Heart left ventricle (tissue), 16 donors: ENCODE measurements around the gene HBB. TPM values are rescaled to one million over a fixed set of nuclear protein-coding genes. Genes with fewer than 3 reads are reported as not detected.

Experiments
- ATAC-seq, 4 donors: fragments of 200-7000 bp; cut with Tn5 transposase; one replicate each; pipeline ENCODE4 v1.9.1; 2020 to 2022; ENCODE audit warnings: moderate library complexity in 4 of 4, mild to moderate bottlenecking in 3 of 4, moderate number of reproducible peaks in 1 of 4
- DNase-seq, 5 donors: peaks; one replicate each; pipeline ENCODE4 v3.0.0-alpha.2; 2020
- H3K27ac ChIP-seq, 12 donors: fragments of 200-600 bp; sonication (generic) in 4 of 12; one replicate each; pipeline versions ENCODE4 v1.5.0 to v1.8.0; 2016 to 2022; ENCODE audit warnings: mild to moderate bottlenecking in 2 of 12
- H3K27me3 ChIP-seq, 9 donors: fragments of 200-600 bp; sonication (generic) in 2 of 9; one replicate each; pipeline versions ENCODE4 v1.5.1 to v1.8.0; 2016 to 2022; ENCODE audit warnings: mild to moderate bottlenecking in 3 of 9
- H3K36me3 ChIP-seq, 9 donors: fragments of 200-600 bp; sonication (generic) in 2 of 9; one replicate each; pipeline versions ENCODE4 v1.5.0 to v1.8.0; 2018 to 2022; ENCODE audit warnings: mild to moderate bottlenecking in 2 of 9
- H3K4me1 ChIP-seq, 12 donors: fragments of 200-600 bp; sonication (generic) in 4 of 12; one replicate each; pipeline versions ENCODE4 v1.5.0 to v1.8.0; 2016 to 2022; ENCODE audit warnings: mild to moderate bottlenecking in 3 of 12
- H3K4me3 ChIP-seq, 12 donors: fragments of 200-600 bp; sonication (generic) in 4 of 12; one replicate each; pipeline versions ENCODE4 v1.5.0 to v1.8.0; 2017 to 2022; ENCODE audit warnings: mild to moderate bottlenecking in 9 of 12, moderate library complexity in 4 of 12
- H3K9me3 ChIP-seq, 12 donors: fragments of 200-600 bp; sonication (generic) in 4 of 12; one replicate each; pipeline versions ENCODE4 v1.5.0 to v1.8.0; 2016 to 2022; ENCODE audit warnings: mild to moderate bottlenecking in 1 of 12
- POLR2A ChIP-seq, 2 donors: fragments of 450-650 bp; IDR thresholded peaks; one replicate each; pipeline ENCODE4 v1.6.1; 2017; ENCODE audit warnings: antibody characterized with exemption in 2 of 2, mild to moderate bottlenecking in 2 of 2, moderate library complexity in 2 of 2
- WGBS, 4 donors: extraction: QIAGEN DNeasy Blood & Tissue Kit in 2 of 4; methylation state at CpG; one replicate each; pipeline versions ENCODE4 v1.1.5 to v1.1.7; 2013 to 2018; 5-methylcytosine and 5-hydroxymethylcytosine counted together
- intact Hi-C, 10 donors: fragments of 100-400 bp; cut with DNase I; formaldehyde crosslinking; loops; one replicate each; pipeline versions ENCODE4 v1.11.1 to v1.14.2; 2022
- polyA plus RNA-seq, 2 donors: library from polyadenylated mRNA; stranded (reverse); fragments of 200-250 nt; gene quantifications; one replicate each; pipeline ENCODE4 v1.2.3, GENCODE V29; 2013
- total RNA-seq, 9 donors: library from RNA; depleted of rRNA in 2 of 9; stranded (reverse); fragments of >200 nt in 2 of 9; fragmentation: NEBNext Ultra II Directional in 3 of 9; extraction: Animal tissue kit (Norgen Biotek cat#: 25700) in 3 of 9; gene quantifications; one replicate each; pipeline versions ENCODE4 v1.1.0 to v1.2.4, GENCODE V29; 2016 to 2023
- TF ChIP-seq, protein P1 (sequence below), 12 donors: fragments of 200-600 bp; sonication (generic) in 4 of 12; IDR thresholded peaks; one replicate each; pipeline versions ENCODE4 v1.5.0 to v1.8.0; 2018 to 2022; ENCODE audit warnings: antibody characterized with exemption in 12 of 12, mild to moderate bottlenecking in 5 of 12
- donor health status: ischemic (EF 13 %, LVEDD 7.1; RV severe dilation, severe dysfunction).
- donor health status: healthy with polysubstance abuse.
- donor health status: DM: no; HTN: yes; CAD: no.
- donor health status: DM: no; HTN: no; CAD: no.
- donor health status: ischemic (EF 25% LVEDD 6.9; RV normal size, moderate dysfunction).
- donor health status: ischemic (EF 25% LVEDD 5.7; RV mildly dilated, moderate dysfunction).
- donor health status: healthy.
- donor health status: DM: yes; HTN: yes; CAD: no.
- donor health status: ischemic (EF 35%, LVEDD 5.7; RV mildly dilated, moderate dysfunction).
- donor health status: nonischemic (EF 11% LVEDD 7.7; RV severe dilation, severe dysfunction).
- donor health status: DM: yes; HTN: yes; CAD: no.
- donor health status: PGD.
- donor health status: ischemic (EF 29% LVEDD 5.4; RV normal size, mild dysfunction).
- donor health status: nonischemic (EF 23%, LVEDD 6.1; RV moderate dilation, normal function).

The HBB gene
- total and polyA plus RNA-seq, 11 donors = 1.1 to 1,223 (median 249) TPM

DNA sequence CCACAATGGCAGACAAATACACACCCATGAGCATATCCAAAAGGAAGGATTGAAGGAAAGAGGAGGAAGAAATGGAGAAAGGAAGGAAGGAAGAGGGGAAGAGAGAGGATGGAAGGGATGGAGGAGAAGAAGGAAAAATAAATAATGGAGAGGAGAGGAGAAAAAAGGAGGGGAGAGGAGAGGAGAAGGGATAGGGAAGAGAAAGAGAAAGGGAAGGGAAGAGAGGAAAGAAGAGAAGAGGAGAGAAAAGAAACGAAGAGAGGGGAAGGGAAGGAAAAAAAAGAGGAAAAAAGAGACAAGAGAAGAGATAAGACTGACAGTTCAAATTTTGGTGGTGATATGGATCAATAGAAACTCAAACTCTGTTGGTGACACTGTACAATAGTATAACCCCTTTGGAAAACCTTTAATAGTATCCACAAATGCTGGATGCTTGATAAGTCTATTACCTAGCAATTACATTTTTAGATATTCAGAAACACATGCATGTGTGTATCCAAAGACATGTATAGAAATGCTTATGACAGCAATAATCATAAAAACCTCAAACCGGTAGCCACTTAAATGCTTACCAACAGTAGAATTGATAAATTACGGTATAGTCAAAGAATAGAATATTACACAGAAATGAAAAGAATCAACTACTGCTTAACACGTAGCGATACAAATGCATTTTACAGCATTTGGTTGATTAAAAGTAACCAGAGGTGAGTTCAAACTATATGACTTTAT lies 8.7 kb upstream of the HBB start:
- DNase-seq (no peak), ATAC-seq (no peak)
- Histone ChIP-seq H3K9me3 (no peaks in the 10 kb centered on the region), H3K36me3 (no peaks in the 10 kb centered on the region), H3K4me3 (no peak overlapping the region), H3K27ac (no peak overlapping the region), H3K27me3 (peaks cover 0 to 3% (median 0%) of the 10 kb centered on the region in 9 donors), H3K4me1 (no peaks in the 10 kb centered on the region)
- TF ChIP-seq, protein P1, sequence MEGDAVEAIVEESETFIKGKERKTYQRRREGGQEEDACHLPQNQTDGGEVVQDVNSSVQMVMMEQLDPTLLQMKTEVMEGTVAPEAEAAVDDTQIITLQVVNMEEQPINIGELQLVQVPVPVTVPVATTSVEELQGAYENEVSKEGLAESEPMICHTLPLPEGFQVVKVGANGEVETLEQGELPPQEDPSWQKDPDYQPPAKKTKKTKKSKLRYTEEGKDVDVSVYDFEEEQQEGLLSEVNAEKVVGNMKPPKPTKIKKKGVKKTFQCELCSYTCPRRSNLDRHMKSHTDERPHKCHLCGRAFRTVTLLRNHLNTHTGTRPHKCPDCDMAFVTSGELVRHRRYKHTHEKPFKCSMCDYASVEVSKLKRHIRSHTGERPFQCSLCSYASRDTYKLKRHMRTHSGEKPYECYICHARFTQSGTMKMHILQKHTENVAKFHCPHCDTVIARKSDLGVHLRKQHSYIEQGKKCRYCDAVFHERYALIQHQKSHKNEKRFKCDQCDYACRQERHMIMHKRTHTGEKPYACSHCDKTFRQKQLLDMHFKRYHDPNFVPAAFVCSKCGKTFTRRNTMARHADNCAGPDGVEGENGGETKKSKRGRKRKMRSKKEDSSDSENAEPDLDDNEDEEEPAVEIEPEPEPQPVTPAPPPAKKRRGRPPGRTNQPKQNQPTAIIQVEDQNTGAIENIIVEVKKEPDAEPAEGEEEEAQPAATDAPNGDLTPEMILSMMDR (IDR thresholded peaks at IDR 0.05) = no peak
- no peak for TF ChIP-seq POLR2A (IDR thresholded peaks at IDR 0.05)
- intact Hi-C loops = no loop called here
- 83 to 88% (median 86%) methylated on average over 5 of the region's 5 CpGs for WGBS, 4 donors

DNA sequence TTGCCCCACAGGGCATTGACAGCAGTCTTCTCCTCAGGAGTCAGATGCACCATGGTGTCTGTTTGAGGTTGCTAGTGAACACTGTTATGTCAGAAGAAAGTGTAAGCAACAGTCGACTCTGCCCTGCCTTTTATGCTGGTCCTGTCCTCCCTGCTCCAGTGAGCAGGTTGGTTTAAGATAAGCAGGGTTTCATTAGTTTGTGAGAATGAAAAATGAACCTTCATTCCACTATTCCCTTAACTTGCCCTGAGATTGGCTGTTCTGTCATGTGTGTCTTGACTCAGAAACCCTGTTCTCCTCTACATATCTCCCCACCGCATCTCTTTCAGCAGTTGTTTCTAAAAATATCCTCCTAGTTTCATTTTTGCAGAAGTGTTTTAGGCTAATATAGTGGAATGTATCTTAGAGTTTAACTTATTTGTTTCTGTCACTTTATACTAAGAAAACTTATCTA lies 7.5 kb upstream of the HBB start, which contains the start of gene HBD:
HBD (minus strand) TSS at position 103 of the 454 bp plus-strand sequence; CDS start at position 53, 50 bp downstream.
- DNase-seq = no peak
- TF ChIP-seq, protein P1 (IDR thresholded peaks at IDR 0.05) = no peak
- no peak for TF ChIP-seq POLR2A (IDR thresholded peaks at IDR 0.05)
- H3K9me3 ChIP-seq = no peaks in the 10 kb centered on the region
- H3K4me3 ChIP-seq = no peak within 1 kb of the TSS
- intact Hi-C loops = no loop called here
- no peaks in the 10 kb centered on the region for H3K36me3 ChIP-seq
- no peak for ATAC-seq
- H3K27me3 ChIP-seq = peaks cover 0 to 3% (median 0%) of the 10 kb centered on the region in 9 donors
- H3K27ac ChIP-seq = no peak within 1 kb of the TSS
- no peaks in the 10 kb centered on the region for H3K4me1 ChIP-seq
- 36 to 50% (median 42%) methylated on average over 2 of the region's 2 CpGs for WGBS, 4 donors

DNA sequence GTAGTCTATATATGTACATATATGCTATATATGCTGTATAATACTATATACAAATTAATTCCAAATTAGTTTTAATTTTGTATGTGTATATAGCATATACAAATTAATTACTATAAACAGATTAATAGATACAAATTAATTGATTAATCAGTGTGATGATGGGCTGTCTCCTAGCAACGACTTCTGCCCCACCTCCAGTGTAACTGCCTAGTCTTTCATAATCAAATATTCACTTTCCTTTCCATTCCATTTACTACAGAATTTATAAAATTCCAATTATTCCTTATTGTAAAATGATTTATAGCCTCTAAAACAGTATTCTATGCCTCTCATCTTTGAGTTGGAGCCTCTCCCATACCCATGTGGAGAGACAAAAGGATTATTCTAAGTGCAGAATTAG lies 6.4 kb upstream of the HBB start:
- Histone ChIP-seq H3K36me3 (no peaks in the 10 kb centered on the region), H3K27ac (no peak overlapping the region), H3K9me3 (no peaks in the 10 kb centered on the region), H3K27me3 (peaks cover 0 to 3% (median 0%) of the 10 kb centered on the region in 9 donors), H3K4me1 (no peaks in the 10 kb centered on the region), H3K4me3 (no peak overlapping the region)
- ATAC-seq = no peak
- intact Hi-C loops = no loop called here
- TF ChIP-seq POLR2A (IDR thresholded peaks at IDR 0.05) = no peak
- TF ChIP-seq, protein P1 (IDR thresholded peaks at IDR 0.05) = no peak
- no peak for DNase-seq
- WGBS, 4 donors = 71 to 81% (median 76%) methylated on average over 1 of the region's 1 CpG

DNA sequence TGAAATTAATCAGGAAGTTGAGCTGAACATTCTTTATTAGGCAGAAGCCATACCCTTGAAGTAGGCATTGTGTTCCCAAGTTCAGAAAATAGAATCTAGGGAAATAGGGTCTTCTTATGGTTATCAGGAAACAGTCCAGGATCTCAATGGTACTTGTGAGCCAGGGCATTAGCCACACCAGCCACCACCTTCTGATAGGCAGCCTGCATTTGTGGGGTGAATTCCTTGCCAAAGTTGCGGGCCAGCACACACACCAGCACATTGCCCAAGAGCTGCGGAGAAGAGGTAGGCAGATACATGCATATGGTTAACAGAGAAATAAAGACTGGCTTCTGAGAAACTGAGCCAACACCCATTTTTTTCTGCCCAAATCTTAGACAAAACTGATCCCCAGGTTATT lies 6.0 kb upstream of the HBB start:
- TF ChIP-seq, protein P1 (IDR thresholded peaks at IDR 0.05) = no peak
- no peak for TF ChIP-seq POLR2A (IDR thresholded peaks at IDR 0.05)
- Histone ChIP-seq H3K4me3 (no peak overlapping the region), H3K9me3 (no peaks in the 10 kb centered on the region), H3K36me3 (no peaks in the 10 kb centered on the region), H3K27ac (no peak overlapping the region), H3K4me1 (no peaks in the 10 kb centered on the region), H3K27me3 (peaks cover 0 to 3% (median 0%) of the 10 kb centered on the region in 9 donors)
- DNase-seq = no peak
- 90 to 100% (median 94%) methylated on average over 2 of the region's 2 CpGs for WGBS, 4 donors
- intact Hi-C loops = no loop called here
- ATAC-seq = no peak
